Measurements from ENCODE around the gene ME3. TPM values are rescaled to one million over a fixed set of nuclear protein-coding genes. Genes with fewer than 3 reads are reported as not detected.
A peak's percentile ranks its signal among the peaks of the same experiment; 100 is the strongest.

Gene ME3
- polyA plus RNA-seq, 1 donor (not counting 4 experiments of a cell fraction or from before 2014, with no cell fraction given): 1.0 TPM

DNA sequence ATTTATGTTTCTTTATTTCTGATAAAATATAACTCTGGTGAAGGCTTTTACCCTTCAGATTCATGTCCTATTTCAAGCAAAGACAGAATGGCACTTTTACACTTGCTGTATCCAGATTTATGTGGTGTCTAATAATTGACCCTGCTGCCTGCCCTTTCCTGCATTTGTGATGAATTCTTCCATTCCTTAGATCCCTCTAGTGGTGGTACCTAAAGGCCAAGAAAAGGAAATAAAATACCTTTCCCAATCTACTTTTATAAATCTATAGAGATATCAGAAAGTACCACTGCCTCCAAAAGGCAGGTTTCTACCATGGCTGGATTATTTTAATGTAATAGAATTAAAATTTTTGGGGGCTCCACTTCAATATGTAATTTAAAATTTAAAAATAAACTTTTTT, 263.6 kb downstream of the ME3 start:
- no peak overlapping the region for H3K27ac ChIP-seq (ENCODE audit: control insufficient read depth, insufficient read depth, low read length)
- DNase-seq (ENCODE audit: low read depth, low spot score) (no peak), FAIRE-seq (no peak)
- H2AFZ ChIP-seq (ENCODE audit: control insufficient read depth, low read length): no peak overlapping the region
- no peaks in the 10 kb centered on the region for H3K36me3 ChIP-seq (ENCODE audit: control insufficient read depth in 2 of 2, extremely low read depth in 1 of 2, insufficient read depth in 2 of 2, low read length in 2 of 2)
- H4K20me1 ChIP-seq (ENCODE audit: control insufficient read depth, extremely low read depth, insufficient read depth, low read length): no peaks in the 10 kb centered on the region
- H3K4me2 ChIP-seq (ENCODE audit: control insufficient read depth, extremely low read depth, insufficient read depth, low read depth, low read length): no peak overlapping the region
- H3K4me3 ChIP-seq (ENCODE audit: control insufficient read depth in 2 of 3, extremely low read depth in 1 of 3, insufficient read depth in 2 of 3, low read depth in 1 of 3, low read length in 3 of 3): no peak overlapping the region
- peaks cover 4% of the 10 kb centered on the region for H3K4me1 ChIP-seq (ENCODE audit: control insufficient read depth, extremely low read depth, insufficient read depth, low read length)
- H3K9ac ChIP-seq (ENCODE audit: control insufficient read depth, extremely low read depth, insufficient read depth, low read length): no peak overlapping the region
- no peaks in the 10 kb centered on the region for H3K79me2 ChIP-seq (ENCODE audit: control insufficient read depth, insufficient read depth, low read length)
- dilution Hi-C loops (cut with MboI; ENCODE audit: extremely low pct_ligation_motif_present, low sequenced_read_pairs): no loop called here
- TF ChIP-seq EZH2 (IDR thresholded peaks at IDR 0.05; ENCODE audit: low read length) (no peak), CTCF (optimal IDR thresholded peaks at IDR 0.05 in 1 of 3, IDR thresholded peaks at IDR 0.05 in 1 of 3, conservative IDR thresholded peaks at IDR 0.05 in 1 of 3; ENCODE audit: extremely low read depth in 1 of 3, insufficient read depth in 2 of 3, low read length in 3 of 3) (peak in 2 of 3 experiments; percentile 19 to 22)
- H3K9me3 ChIP-seq (ENCODE audit: control insufficient read depth, low read depth, low read length): no peaks in the 10 kb centered on the region
- H3K9me1 ChIP-seq (ENCODE audit: control insufficient read depth, extremely low read depth, insufficient read depth, low read length): no peaks in the 10 kb centered on the region
- H3K27me3 ChIP-seq (ENCODE audit: control insufficient read depth, extremely low read depth, insufficient read depth, low read length): no peaks in the 10 kb centered on the region

- FAIRE-seq: no peak
- H3K9me3 ChIP-seq (ENCODE audit: control insufficient read depth, low read depth, low read length): no peaks in the 10 kb centered on the region
- H3K9me1 ChIP-seq (ENCODE audit: control insufficient read depth, extremely low read depth, insufficient read depth, low read length): no peaks in the 10 kb centered on the region
- no peak for DNase-seq (ENCODE audit: low read depth, low spot score)
- no peaks in the 10 kb centered on the region for H3K27me3 ChIP-seq (ENCODE audit: control insufficient read depth, extremely low read depth, insufficient read depth, low read length)
- H4K20me1 ChIP-seq (ENCODE audit: control insufficient read depth, extremely low read depth, insufficient read depth, low read length): no peaks in the 10 kb centered on the region
- dilution Hi-C loops (cut with MboI; ENCODE audit: extremely low pct_ligation_motif_present, low sequenced_read_pairs): no loop called here
- H3K4me1 ChIP-seq (ENCODE audit: control insufficient read depth, extremely low read depth, insufficient read depth, low read length): no peaks in the 10 kb centered on the region
- H3K27ac ChIP-seq (ENCODE audit: control insufficient read depth, insufficient read depth, low read length): no peak overlapping the region
- H3K36me3 ChIP-seq (ENCODE audit: control insufficient read depth in 2 of 2, extremely low read depth in 1 of 2, insufficient read depth in 2 of 2, low read length in 2 of 2): no peaks in the 10 kb centered on the region
- peak overlapping the region; percentile 28 for H2AFZ ChIP-seq (ENCODE audit: control insufficient read depth, low read length)
- H3K9ac ChIP-seq (ENCODE audit: control insufficient read depth, extremely low read depth, insufficient read depth, low read length): no peak overlapping the region
- no peaks in the 10 kb centered on the region for H3K79me2 ChIP-seq (ENCODE audit: control insufficient read depth, insufficient read depth, low read length)
- no peak for TF ChIP-seq CTCF (optimal IDR thresholded peaks at IDR 0.05 in 1 of 3, IDR thresholded peaks at IDR 0.05 in 1 of 3, conservative IDR thresholded peaks at IDR 0.05 in 1 of 3; ENCODE audit: extremely low read depth in 1 of 3, insufficient read depth in 2 of 3, low read length in 3 of 3)
- TF ChIP-seq EZH2 (IDR thresholded peaks at IDR 0.05; ENCODE audit: low read length): no peak
- no peak overlapping the region for H3K4me2 ChIP-seq (ENCODE audit: control insufficient read depth, extremely low read depth, insufficient read depth, low read depth, low read length)
- no peak overlapping the region for H3K4me3 ChIP-seq (ENCODE audit: control insufficient read depth in 2 of 3, extremely low read depth in 1 of 3, insufficient read depth in 2 of 3, low read depth in 1 of 3, low read length in 3 of 3)
Measured at GRCh38 chr11:86403458-86403857, 269.0 kb downstream of the ME3 start.
